ENCODE results near the gene CELA2A. TPM values are rescaled to one million over a fixed set of nuclear protein-coding genes. Genes with fewer than 3 reads are reported as not detected.
"Not testable (repeated sequence)": the region's sequence is repeated elsewhere in the genome, so short reads cannot be mapped to it uniquely, and the experiment has no call there.

CELA2A gene
- total RNA-seq, 1 donor from 2014 or later = not detected

DNA sequence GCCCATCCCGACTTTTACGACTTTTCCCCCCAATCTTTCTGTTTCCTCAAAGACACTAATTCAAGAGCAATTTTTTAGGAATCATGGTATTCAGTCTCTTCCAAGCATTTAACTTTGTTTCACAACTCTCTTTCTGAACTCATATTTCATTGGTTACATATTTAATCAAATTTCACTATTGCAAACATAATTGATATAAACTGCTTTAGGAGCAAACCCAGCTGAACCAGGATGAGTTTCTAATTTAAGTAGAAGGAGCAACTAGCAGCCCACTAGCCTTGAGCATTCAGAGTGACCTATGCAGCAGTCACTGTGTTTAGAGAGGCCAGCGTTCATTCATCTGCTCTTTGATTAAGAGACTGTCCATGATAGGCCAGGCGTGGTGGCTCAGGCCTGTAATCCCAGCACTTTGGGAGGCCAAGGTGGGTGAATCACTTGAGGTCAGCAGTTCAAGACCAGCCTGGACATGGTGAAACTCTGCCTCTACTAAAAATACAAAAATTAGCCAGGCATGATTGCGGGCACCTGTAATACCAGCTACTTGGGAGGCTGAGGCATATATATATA lies 21.2 kb downstream of the CELA2A start:
- Histone ChIP-seq H3K27ac (no peak overlapping the region), H2AFZ (replicated peaks) (no peak overlapping the region), H3K27me3 (no peaks in the 10 kb centered on the region), H3K4me3 (no peak overlapping the region), H3F3A (ENCODE audit: low read depth) (no peaks in the 10 kb centered on the region), H3K9ac (no peak overlapping the region), H4K20me1 (ENCODE audit: low read depth) (no peaks in the 10 kb centered on the region), H3K4me1 (no peaks in the 10 kb centered on the region), H3K36me3 (no peaks in the 10 kb centered on the region), H3K4me2 (no peak overlapping the region), H3K79me2 (ENCODE audit: low read depth) (no peaks in the 10 kb centered on the region), H3K9me3 (ENCODE audit: low read depth) (no peaks in the 10 kb centered on the region)
- no peaks in the 10 kb centered on the region for H3K4me1 Mint-ChIP-seq
- no peak for DNase-seq (ENCODE audit: low spot score)
- H3K4me3 Mint-ChIP-seq = no peak overlapping the region
- H3K27me3 Mint-ChIP-seq (ENCODE audit: insufficient read depth, low read depth) = no peaks in the 10 kb centered on the region
- TF ChIP-seq, protein P1, sequence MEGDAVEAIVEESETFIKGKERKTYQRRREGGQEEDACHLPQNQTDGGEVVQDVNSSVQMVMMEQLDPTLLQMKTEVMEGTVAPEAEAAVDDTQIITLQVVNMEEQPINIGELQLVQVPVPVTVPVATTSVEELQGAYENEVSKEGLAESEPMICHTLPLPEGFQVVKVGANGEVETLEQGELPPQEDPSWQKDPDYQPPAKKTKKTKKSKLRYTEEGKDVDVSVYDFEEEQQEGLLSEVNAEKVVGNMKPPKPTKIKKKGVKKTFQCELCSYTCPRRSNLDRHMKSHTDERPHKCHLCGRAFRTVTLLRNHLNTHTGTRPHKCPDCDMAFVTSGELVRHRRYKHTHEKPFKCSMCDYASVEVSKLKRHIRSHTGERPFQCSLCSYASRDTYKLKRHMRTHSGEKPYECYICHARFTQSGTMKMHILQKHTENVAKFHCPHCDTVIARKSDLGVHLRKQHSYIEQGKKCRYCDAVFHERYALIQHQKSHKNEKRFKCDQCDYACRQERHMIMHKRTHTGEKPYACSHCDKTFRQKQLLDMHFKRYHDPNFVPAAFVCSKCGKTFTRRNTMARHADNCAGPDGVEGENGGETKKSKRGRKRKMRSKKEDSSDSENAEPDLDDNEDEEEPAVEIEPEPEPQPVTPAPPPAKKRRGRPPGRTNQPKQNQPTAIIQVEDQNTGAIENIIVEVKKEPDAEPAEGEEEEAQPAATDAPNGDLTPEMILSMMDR (IDR thresholded peaks at IDR 0.05) = no peak
- TF ChIP-seq EZH2phosphoT487 (IDR thresholded peaks at IDR 0.05) (no peak), EZH2 (IDR thresholded peaks at IDR 0.05) (no peak)
- no peaks in the 10 kb centered on the region for H3K36me3 Mint-ChIP-seq
- H3K27ac Mint-ChIP-seq = no peak overlapping the region
- H3K9me3 Mint-ChIP-seq = no peaks in the 10 kb centered on the region

DNA sequence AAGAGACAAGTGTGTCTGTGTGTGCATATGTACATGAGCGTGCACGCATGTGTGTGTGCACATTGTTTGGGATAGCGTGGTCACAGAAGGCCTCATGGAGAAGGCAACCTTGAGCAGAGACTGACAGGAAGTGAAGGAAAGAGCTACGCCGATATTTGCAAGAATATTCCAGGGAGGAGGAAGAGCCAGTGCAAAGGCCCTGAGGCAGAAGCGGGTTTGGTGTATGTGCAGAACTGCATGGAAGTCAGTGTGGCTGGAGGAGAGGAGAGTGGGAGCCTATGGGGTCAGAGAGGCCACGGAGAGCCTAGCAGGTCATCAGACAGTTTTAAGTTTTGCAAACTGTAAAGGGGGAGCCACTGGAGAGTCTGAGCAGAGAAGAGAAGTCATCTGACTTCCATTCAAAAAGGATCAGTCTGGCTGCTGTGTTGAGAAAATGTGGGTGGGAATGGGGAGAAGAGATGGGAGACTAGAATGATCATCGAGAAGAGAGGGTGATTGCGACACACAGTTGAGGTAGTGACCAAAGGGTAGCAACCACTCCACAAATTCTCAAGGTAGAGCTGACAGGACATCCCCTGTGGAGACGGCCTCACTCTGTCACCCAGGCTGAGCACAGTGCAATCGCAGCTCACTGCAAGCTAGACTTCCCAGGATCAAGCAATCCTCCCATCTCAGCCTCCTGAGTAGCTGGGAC lies 23.3 kb downstream of the CELA2A start:
- no peak overlapping the region for H3K4me3 Mint-ChIP-seq
- H3K27me3 Mint-ChIP-seq (ENCODE audit: insufficient read depth, low read depth) = no peaks in the 10 kb centered on the region
- Histone ChIP-seq H3K9me3 (ENCODE audit: low read depth) (no peaks in the 10 kb centered on the region), H3K4me2 (no peak overlapping the region), H3K36me3 (no peaks in the 10 kb centered on the region), H3K27me3 (no peaks in the 10 kb centered on the region), H3F3A (ENCODE audit: low read depth) (no peaks in the 10 kb centered on the region), H3K27ac (no peak overlapping the region), H2AFZ (replicated peaks) (no peak overlapping the region), H3K79me2 (ENCODE audit: low read depth) (no peaks in the 10 kb centered on the region), H4K20me1 (ENCODE audit: low read depth) (no peaks in the 10 kb centered on the region), H3K4me3 (no peak overlapping the region), H3K4me1 (no peaks in the 10 kb centered on the region), H3K9ac (no peak overlapping the region)
- H3K9me3 Mint-ChIP-seq = no peaks in the 10 kb centered on the region
- H3K27ac Mint-ChIP-seq = no peak overlapping the region
- H3K36me3 Mint-ChIP-seq = peaks cover 3% of the 10 kb centered on the region
- TF ChIP-seq EZH2phosphoT487 (IDR thresholded peaks at IDR 0.05) (no peak), EZH2 (IDR thresholded peaks at IDR 0.05) (no peak)
- TF ChIP-seq, protein P1 (IDR thresholded peaks at IDR 0.05) = no peak
- no peak for DNase-seq (ENCODE audit: low spot score)
- H3K4me1 Mint-ChIP-seq = no peaks in the 10 kb centered on the region

DNA sequence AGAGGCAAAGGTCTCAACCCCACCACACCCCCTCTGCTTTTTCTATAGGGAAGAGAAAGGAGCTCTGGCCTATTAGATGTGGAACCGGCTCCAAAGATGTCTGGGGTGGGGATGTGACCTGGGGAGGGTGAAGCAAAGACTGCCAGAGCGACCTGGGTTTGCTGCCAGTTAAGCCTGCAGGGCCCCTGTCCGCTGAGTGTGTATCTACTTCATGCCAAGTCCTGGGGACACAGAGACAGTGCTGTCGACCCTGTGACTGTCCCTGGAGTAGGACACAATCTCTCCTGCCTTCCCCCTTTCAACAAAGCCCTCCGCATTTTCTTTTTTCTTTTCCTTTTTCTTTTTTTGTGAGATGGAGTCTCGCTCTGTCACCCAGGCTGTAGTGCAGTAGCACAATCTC lies 25.9 kb downstream of the CELA2A start:
- H3K27ac Mint-ChIP-seq; H3K27me3 Mint-ChIP-seq (ENCODE audit: insufficient read depth, low read depth); DNase-seq (ENCODE audit: low spot score); H3K4me1 ChIP-seq; H4K20me1 ChIP-seq (ENCODE audit: low read depth); H3K4me1 Mint-ChIP-seq; H3K79me2 ChIP-seq (ENCODE audit: low read depth); H3K27me3 ChIP-seq; H3K36me3 Mint-ChIP-seq; H3K36me3 ChIP-seq; H3K9me3 Mint-ChIP-seq; H3F3A ChIP-seq (ENCODE audit: low read depth); H3K4me2 ChIP-seq; H3K4me3 Mint-ChIP-seq; H3K9me3 ChIP-seq (ENCODE audit: low read depth); H3K4me3 ChIP-seq; H3K27ac ChIP-seq; H3K9ac ChIP-seq; H2AFZ ChIP-seq (replicated peaks): not testable (repeated sequence)

DNA sequence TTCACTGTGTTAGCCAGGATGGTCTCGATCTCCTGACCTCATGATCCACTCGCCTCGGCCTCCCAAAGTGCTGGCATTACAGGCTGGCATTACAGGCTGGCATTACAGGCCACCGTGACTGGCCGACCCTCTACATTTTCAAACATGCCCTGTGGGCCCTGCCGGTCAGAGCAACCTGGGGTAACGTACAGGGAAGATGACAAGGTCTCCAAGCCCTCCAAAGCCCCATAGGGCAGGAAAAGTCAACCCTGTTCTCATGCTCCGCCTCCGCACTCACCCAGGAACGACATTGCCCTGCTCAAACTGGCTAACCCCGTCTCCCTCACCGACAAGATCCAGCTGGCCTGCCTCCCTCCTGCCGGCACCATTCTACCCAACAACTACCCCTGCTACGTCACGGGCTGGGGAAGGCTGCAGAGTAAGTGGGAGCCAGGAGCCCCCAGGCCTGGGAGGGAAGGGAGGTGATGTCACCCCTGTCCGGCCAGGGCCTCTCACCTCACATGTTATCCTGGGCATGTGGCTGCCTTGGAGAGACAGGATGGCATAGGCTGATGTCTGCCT lies 26.5 kb downstream of the CELA2A start:
- H3K9ac ChIP-seq; H3K4me3 Mint-ChIP-seq; H3K79me2 ChIP-seq (ENCODE audit: low read depth); H3K27me3 Mint-ChIP-seq (ENCODE audit: insufficient read depth, low read depth); H2AFZ ChIP-seq (replicated peaks); H3K27ac ChIP-seq; H3K27ac Mint-ChIP-seq; H3K4me1 Mint-ChIP-seq; H3K9me3 Mint-ChIP-seq; H4K20me1 ChIP-seq (ENCODE audit: low read depth); H3K36me3 ChIP-seq; H3F3A ChIP-seq (ENCODE audit: low read depth); H3K9me3 ChIP-seq (ENCODE audit: low read depth); H3K4me2 ChIP-seq; H3K4me3 ChIP-seq; H3K27me3 ChIP-seq; H3K4me1 ChIP-seq; DNase-seq (ENCODE audit: low spot score); H3K36me3 Mint-ChIP-seq: not testable (repeated sequence)

Measured in neural progenitor cell (in vitro differentiated cells).